ENCODE data around the gene OGG1. TPM values are rescaled to one million over a fixed set of nuclear protein-coding genes. Genes with fewer than 3 reads are reported as not detected.
"Not testable (repeated sequence)": the region's sequence is repeated elsewhere in the genome, so short reads cannot be mapped to it uniquely, and the experiment has no call there.

OGG1 gene
- total and polyA plus RNA-seq, 7 experiments from 2014 or later: 18.4 to 42.9 (median 26.8) TPM

GRCh38 chr3:9770276-9770812, 20.6 kb downstream of the OGG1 start:
- Mint-ChIP-seq H3K9me3 (no peaks in the 10 kb centered on the region), H3K27me3 (peaks cover 0 to 3% (median 0%) of the 10 kb centered on the region in 5 donors), H3K4me3 (peak overlapping the region; percentile 23 to 87 (median 65)), H3K4me1 (peaks cover 13 to 45% (median 25%) of the 10 kb centered on the region in 7 donors), H3K27ac (peak overlapping the region in 4 of 9 donors; percentile 37 to 78 (median 46)), H3K36me3 (peaks cover 0 to 11% (median 0%) of the 10 kb centered on the region in 5 donors)
- H3K27ac ChIP-seq (ENCODE audit: low read depth, low read length): no peak overlapping the region
- no peak for DNase-seq
- ChIA-PET CTCF (interaction anchor here (0.5 kb wide), 1 partner anchor 283 kb away, joined by 4 read pairs; no protein-coding TSS in a partner anchor), POLR2A (interaction anchor here (0.5 to 2.0 kb wide), 6 partner anchors 10 to 163 kb away, joined by 3 to 7 read pairs (median 3); partner anchors contain the start of genes ARPC4, CRELD1, MTMR14 and TADA3)
- no peaks in the 10 kb centered on the region for H3K9me3 ChIP-seq (ENCODE audit: control insufficient read depth in 2 of 3, low read length in 3 of 3)
- H3K4me3 ChIP-seq (ENCODE audit: low read length): peak overlapping the region; percentile 49
- no peak for ATAC-seq
- H3K36me3 ChIP-seq (ENCODE audit: control insufficient read depth in 2 of 3, insufficient read depth in 3 of 3, low read length in 3 of 3): no peaks in the 10 kb centered on the region
- intact Hi-C loops (cut with micrococcal nuclease): loop anchor here in 1 of 2 donors (1.0 kb wide), 1 partner anchor 39 kb away; the partner anchor contains the start of gene BRPF1
- peaks cover 8 to 13% of the 10 kb centered on the region in 2 donors for H3K4me1 ChIP-seq (ENCODE audit: control insufficient read depth in 2 of 2, insufficient read depth in 2 of 2, low read length in 2 of 2)
- H3K27me3 ChIP-seq (ENCODE audit: control insufficient read depth in 2 of 2, insufficient read depth in 2 of 2, low read length in 2 of 2): no peaks in the 10 kb centered on the region

DNA sequence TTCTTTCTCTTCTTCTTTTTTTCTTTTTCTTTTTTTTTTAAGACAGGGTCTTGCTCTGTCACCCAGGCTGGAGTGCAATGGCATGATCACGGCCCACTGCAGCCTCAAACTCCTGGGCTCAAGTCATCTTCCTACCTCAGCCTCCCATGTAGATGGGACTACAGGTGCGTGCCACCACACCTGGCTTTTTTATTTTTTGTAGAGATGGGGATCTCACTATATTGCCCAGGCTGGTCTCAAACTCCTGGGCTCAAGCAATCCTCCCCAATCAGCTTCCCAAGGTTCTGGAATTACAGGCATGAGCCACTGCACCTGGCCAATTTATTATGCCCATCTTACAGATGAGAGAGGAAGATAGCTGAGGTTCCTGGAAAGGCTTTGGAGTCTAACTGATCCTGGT, 21.3 kb downstream of the OGG1 start:
- CTCF ChIA-PET; DNase-seq; H3K27me3 ChIP-seq (ENCODE audit: control insufficient read depth in 2 of 2, insufficient read depth in 2 of 2, low read length in 2 of 2); H3K27ac ChIP-seq (ENCODE audit: low read depth, low read length); ATAC-seq; H3K4me3 ChIP-seq (ENCODE audit: low read length); H3K27me3 Mint-ChIP-seq; H3K9me3 Mint-ChIP-seq; H3K36me3 ChIP-seq (ENCODE audit: control insufficient read depth in 2 of 3, insufficient read depth in 3 of 3, low read length in 3 of 3); H3K9me3 ChIP-seq (ENCODE audit: control insufficient read depth in 2 of 3, low read length in 3 of 3); intact Hi-C loops (cut with micrococcal nuclease): not testable (repeated sequence)
- Mint-ChIP-seq H3K27ac (peak overlapping the region in 6 of 9 donors; percentile 33 to 78 (median 46)), H3K4me3 (peak overlapping the region in 9 of 10 donors; percentile 19 to 87 (median 66)), H3K4me1 (peaks cover 13 to 46% (median 26%) of the 10 kb centered on the region in 7 donors), H3K36me3 (peaks cover 0 to 11% (median 0%) of the 10 kb centered on the region in 5 donors)
- peaks cover 8 to 13% of the 10 kb centered on the region in 2 donors for H3K4me1 ChIP-seq (ENCODE audit: control insufficient read depth in 2 of 2, insufficient read depth in 2 of 2, low read length in 2 of 2)
- POLR2A ChIA-PET: interaction anchor here (0.5 to 1.3 kb wide), 4 partner anchors 20 to 225 kb away, joined by 3 read pairs; no protein-coding TSS in a partner anchor

GRCh38 chr3:9776896-9777693, 27.3 kb downstream of the OGG1 start:
- Histone ChIP-seq H3K27ac (ENCODE audit: low read depth, low read length) (no peak overlapping the region), H3K27me3 (ENCODE audit: control insufficient read depth in 2 of 2, insufficient read depth in 2 of 2, low read length in 2 of 2) (no peaks in the 10 kb centered on the region), H3K9me3 (ENCODE audit: control insufficient read depth in 2 of 3, low read length in 3 of 3) (no peaks in the 10 kb centered on the region), H3K36me3 (ENCODE audit: control insufficient read depth in 2 of 3, insufficient read depth in 3 of 3, low read length in 3 of 3) (peaks cover 0 to 14% (median 0%) of the 10 kb centered on the region in 3 experiments), H3K4me1 (ENCODE audit: control insufficient read depth in 2 of 2, insufficient read depth in 2 of 2, low read length in 2 of 2) (peaks cover 33 to 39% of the 10 kb centered on the region in 2 donors), H3K4me3 (ENCODE audit: low read length) (no peak overlapping the region)
- Mint-ChIP-seq H3K27ac (peak overlapping the region in 2 of 9 donors; percentile 2 to 9), H3K4me1 (peaks cover 39 to 57% (median 52%) of the 10 kb centered on the region in 7 donors), H3K4me3 (no peak overlapping the region), H3K36me3 (peaks cover 1 to 24% (median 1%) of the 10 kb centered on the region in 5 donors), H3K27me3 (no peaks in the 10 kb centered on the region), H3K9me3 (no peaks in the 10 kb centered on the region)
- ATAC-seq (no peak), DNase-seq (no peak)
- POLR2A ChIA-PET: interaction anchor here (0.9 kb wide), 1 partner anchor 15 kb away, joined by 4 read pairs; the partner anchor contains the start of genes ARPC4 and TADA3
- CTCF ChIA-PET: interaction anchor here (0.6 to 1.6 kb wide), 2 partner anchors 41 to 169 kb away, joined by 3 read pairs; no protein-coding TSS in a partner anchor
- intact Hi-C loops (cut with micrococcal nuclease): no loop called here

DNA sequence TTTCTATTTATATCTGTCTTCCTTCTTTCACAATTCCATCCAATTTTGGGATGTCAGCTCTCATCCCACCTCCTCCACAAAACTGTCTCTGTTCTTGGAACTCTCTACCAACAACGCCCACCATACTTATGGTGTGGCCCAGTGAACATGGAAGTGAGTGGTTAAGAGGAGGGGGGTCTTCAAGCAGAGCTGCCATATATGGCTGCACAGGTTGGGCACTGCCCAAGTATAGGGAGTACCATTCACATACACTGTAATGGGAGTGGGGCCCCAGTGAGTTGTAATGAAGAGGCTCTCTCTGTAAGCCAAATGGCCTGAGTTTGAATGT, 27.9 kb downstream of the OGG1 start:
- H3K27ac Mint-ChIP-seq: peak overlapping the region in 2 of 9 donors; percentile 9 to 39
- POLR2A ChIA-PET: no interaction called here
- no peak overlapping the region for H3K4me3 ChIP-seq (ENCODE audit: low read length)
- no peaks in the 10 kb centered on the region for H3K27me3 ChIP-seq (ENCODE audit: control insufficient read depth in 2 of 2, insufficient read depth in 2 of 2, low read length in 2 of 2)
- peaks cover 4 to 22% (median 5%) of the 10 kb centered on the region in 5 donors for H3K36me3 Mint-ChIP-seq
- no peak overlapping the region for H3K4me3 Mint-ChIP-seq
- peaks cover 33 to 39% of the 10 kb centered on the region in 2 donors for H3K4me1 ChIP-seq (ENCODE audit: control insufficient read depth in 2 of 2, insufficient read depth in 2 of 2, low read length in 2 of 2)
- ATAC-seq (no peak), DNase-seq (no peak)
- H3K9me3 ChIP-seq (ENCODE audit: control insufficient read depth in 2 of 3, low read length in 3 of 3): no peaks in the 10 kb centered on the region
- CTCF ChIA-PET: interaction anchor here (1.6 kb wide), 1 partner anchor 169 kb away, joined by 3 read pairs; no protein-coding TSS in a partner anchor
- H3K9me3 Mint-ChIP-seq: no peaks in the 10 kb centered on the region
- no peaks in the 10 kb centered on the region for H3K27me3 Mint-ChIP-seq
- H3K27ac ChIP-seq (ENCODE audit: low read depth, low read length): no peak overlapping the region
- peaks cover 0 to 19% (median 0%) of the 10 kb centered on the region in 3 experiments for H3K36me3 ChIP-seq (ENCODE audit: control insufficient read depth in 2 of 3, insufficient read depth in 3 of 3, low read length in 3 of 3)
- H3K4me1 Mint-ChIP-seq: peaks cover 43 to 63% (median 53%) of the 10 kb centered on the region in 7 donors
- intact Hi-C loops (cut with micrococcal nuclease): no loop called here

DNA sequence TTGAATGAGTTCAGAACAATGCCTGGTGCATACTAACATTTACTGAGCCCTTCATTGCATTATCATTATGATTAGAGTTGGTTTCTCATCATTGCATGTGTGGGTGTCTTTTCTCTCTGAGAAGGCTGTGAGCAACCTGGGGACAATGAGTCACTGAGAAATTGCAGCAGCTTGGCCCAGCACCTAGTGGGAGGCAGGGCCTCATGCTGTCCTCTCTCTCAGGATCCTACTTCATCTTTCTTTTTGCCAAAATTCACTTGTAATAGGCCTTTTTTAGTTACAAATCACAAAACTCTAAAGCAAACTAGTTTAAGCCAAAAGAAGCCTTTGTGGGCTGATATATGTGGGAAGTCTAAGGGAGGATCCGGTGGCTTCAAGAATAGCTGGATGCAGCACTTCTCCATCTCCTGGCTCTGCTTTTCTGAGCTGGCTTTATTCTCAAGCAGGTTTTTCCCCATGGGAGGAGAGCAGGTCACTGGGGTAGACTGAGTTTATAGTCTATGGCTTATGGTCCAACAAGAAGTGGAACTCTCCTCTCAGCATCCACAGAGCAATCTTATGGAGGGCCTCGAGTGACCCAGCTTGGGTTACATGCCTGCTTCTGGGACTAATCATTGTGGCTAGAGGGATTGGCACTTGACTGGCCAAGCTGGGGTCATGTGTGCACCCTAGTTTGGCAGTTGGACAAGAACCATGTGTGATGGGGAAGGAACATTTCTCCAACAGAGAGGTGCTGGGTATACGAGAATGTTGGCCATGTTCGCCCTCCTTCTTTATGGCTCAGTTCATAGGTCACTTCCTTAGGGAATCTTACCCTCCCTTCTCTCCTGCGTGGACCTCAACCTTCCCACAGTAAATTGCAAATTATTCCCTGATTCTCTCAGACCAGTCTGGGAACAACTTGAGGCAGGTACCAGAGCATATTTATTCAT, 28.7 kb downstream of the OGG1 start:
- Mint-ChIP-seq H3K4me1 (peaks cover 43 to 67% (median 57%) of the 10 kb centered on the region in 7 donors), H3K27me3 (no peaks in the 10 kb centered on the region), H3K4me3 (peak overlapping the region in 7 of 10 donors; percentile 27 to 77 (median 70)), H3K36me3 (peaks cover 4 to 25% (median 10%) of the 10 kb centered on the region in 5 donors), H3K27ac (peak overlapping the region in 1 of 9 donors; percentile 90), H3K9me3 (no peaks in the 10 kb centered on the region)
- no peak overlapping the region for H3K27ac ChIP-seq (ENCODE audit: low read depth, low read length)
- H3K4me3 ChIP-seq (ENCODE audit: low read length): no peak overlapping the region
- peaks cover 0 to 19% (median 0%) of the 10 kb centered on the region in 3 experiments for H3K36me3 ChIP-seq (ENCODE audit: control insufficient read depth in 2 of 3, insufficient read depth in 3 of 3, low read length in 3 of 3)
- ChIA-PET CTCF (interaction anchor here (1.6 kb wide), 1 partner anchor 168 kb away, joined by 3 read pairs; no protein-coding TSS in a partner anchor), POLR2A (interaction anchor here (0.6 kb wide), 2 partner anchors 316 to 367 kb away, joined by 4 read pairs; no protein-coding TSS in a partner anchor)
- ATAC-seq (no peak), DNase-seq (peak in 1 of 9 donors; percentile 60)
- H3K4me1 ChIP-seq (ENCODE audit: control insufficient read depth in 2 of 2, insufficient read depth in 2 of 2, low read length in 2 of 2): peaks cover 33 to 39% of the 10 kb centered on the region in 2 donors
- no peaks in the 10 kb centered on the region for H3K27me3 ChIP-seq (ENCODE audit: control insufficient read depth in 2 of 2, insufficient read depth in 2 of 2, low read length in 2 of 2)
- no peaks in the 10 kb centered on the region for H3K9me3 ChIP-seq (ENCODE audit: control insufficient read depth in 2 of 3, low read length in 3 of 3)
- intact Hi-C loops (cut with micrococcal nuclease): loop anchor here in 1 of 2 donors (1.0 kb wide), 1 partner anchor 9 kb away; the partner anchor contains the start of gene CAMK1

Measured in naive thymus-derived CD4-positive, alpha-beta T cell (primary cell).